ENCODE results near the gene HS6ST3. TPM values are rescaled to one million over a fixed set of nuclear protein-coding genes. Genes with fewer than 3 reads are reported as not detected.

HS6ST3 gene
- total RNA-seq, 1 experiment from 2014 or later = 1.2 TPM

DNA sequence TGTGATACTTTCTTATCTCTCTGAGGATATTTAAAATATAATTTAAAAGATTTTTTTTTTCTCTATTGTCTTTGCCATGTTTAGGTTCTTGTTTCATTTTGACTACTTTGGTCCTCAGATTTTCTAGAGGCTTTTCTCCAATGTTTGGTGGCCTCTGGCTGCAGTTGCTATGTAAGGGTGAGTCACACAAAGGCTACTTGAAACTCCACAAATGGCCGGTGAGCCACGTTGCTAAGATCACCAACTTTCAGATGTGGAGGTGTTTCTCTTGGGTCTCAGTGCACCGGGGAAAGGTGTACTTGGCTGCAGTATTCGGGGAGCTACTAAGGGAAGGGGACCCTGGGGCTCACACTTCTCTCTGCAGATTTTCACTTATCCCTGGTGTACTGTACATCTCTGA, 248.1 kb downstream of the HS6ST3 start (continued):
- TF ChIP-seq CREM (CRISPR knock-in tag; IDR thresholded peaks at IDR 0.05) = no peak
- TF ChIP-seq, protein P1, sequence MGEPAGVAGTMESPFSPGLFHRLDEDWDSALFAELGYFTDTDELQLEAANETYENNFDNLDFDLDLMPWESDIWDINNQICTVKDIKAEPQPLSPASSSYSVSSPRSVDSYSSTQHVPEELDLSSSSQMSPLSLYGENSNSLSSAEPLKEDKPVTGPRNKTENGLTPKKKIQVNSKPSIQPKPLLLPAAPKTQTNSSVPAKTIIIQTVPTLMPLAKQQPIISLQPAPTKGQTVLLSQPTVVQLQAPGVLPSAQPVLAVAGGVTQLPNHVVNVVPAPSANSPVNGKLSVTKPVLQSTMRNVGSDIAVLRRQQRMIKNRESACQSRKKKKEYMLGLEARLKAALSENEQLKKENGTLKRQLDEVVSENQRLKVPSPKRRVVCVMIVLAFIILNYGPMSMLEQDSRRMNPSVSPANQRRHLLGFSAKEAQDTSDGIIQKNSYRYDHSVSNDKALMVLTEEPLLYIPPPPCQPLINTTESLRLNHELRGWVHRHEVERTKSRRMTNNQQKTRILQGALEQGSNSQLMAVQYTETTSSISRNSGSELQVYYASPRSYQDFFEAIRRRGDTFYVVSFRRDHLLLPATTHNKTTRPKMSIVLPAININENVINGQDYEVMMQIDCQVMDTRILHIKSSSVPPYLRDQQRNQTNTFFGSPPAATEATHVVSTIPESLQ (CRISPR knock-in tag; IDR thresholded peaks at IDR 0.05) = no peak

DNA sequence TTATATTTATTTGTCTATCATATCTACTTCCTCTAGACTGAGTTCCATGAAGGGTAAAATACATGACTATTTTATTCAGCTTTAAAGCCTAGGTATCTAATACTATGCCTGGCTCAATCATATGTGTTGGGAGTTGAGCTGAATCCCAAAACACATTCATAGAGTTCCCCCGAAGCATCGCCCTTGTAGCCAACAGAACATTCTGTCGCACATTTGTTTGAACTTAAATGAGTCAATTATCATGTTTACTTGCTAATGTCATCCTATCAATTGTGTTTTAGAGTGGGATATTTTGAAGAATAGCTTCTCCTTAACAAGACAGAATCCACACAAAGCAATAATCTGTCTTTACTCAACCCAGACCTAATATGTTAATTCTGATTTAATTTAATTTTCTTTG, 252.4 kb downstream of the HS6ST3 start:
- Mint-ChIP-seq H3K27ac (no peak overlapping the region), H3K9me3 (no peaks in the 10 kb centered on the region), H3K27me3 (ENCODE audit: low read depth) (no peaks in the 10 kb centered on the region), H3K4me1 (peaks cover 7% of the 10 kb centered on the region), H3K4me3 (no peak overlapping the region), H3K36me3 (no peaks in the 10 kb centered on the region)
- TF ChIP-seq, protein P2, sequence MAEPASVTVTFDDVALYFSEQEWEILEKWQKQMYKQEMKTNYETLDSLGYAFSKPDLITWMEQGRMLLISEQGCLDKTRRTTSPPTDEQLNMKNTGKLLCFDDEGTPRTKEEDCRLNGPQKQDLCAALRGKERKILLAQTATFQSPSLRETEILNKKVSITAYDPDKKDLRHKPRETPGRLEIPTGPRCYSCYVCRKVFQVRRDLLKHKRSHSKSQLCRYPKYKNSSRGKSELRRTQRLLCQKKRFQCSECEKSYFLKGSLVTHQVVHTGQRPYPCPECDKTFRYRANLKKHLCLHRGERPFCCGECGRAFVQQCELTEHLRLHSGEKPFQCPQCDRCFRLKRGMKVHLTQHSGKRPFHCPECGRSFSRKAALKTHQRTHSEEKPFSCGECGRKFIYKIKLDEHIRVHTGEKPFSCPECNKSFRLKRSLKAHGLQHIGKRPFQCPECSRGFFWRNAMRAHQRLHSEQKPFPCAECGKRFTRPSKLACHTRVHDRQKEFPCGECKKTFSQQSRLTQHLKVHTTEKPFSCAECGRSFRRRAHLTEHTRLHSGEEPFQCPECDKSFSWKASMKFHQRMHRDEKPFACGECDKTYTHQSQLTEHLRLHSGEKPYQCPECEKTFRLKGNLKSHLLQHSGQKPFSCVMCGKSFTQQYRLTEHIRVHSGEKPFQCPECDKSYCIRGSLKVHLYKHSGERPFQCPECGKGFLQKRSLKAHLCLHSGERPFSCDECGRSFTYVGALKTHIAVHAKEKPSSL (CRISPR knock-in tag; conservative IDR thresholded peaks at IDR 0.05) = no peak
- TF ChIP-seq ZNF671 (CRISPR knock-in tag; IDR thresholded peaks at IDR 0.05) (no peak), TEAD4 (CRISPR knock-in tag; IDR thresholded peaks at IDR 0.05) (no peak)
- ATAC-seq (no peak), DNase-seq (ENCODE audit: low spot score) (no peak)
- ChIA-PET POLR2A (no interaction called here), CTCF (no interaction called here)

DNA sequence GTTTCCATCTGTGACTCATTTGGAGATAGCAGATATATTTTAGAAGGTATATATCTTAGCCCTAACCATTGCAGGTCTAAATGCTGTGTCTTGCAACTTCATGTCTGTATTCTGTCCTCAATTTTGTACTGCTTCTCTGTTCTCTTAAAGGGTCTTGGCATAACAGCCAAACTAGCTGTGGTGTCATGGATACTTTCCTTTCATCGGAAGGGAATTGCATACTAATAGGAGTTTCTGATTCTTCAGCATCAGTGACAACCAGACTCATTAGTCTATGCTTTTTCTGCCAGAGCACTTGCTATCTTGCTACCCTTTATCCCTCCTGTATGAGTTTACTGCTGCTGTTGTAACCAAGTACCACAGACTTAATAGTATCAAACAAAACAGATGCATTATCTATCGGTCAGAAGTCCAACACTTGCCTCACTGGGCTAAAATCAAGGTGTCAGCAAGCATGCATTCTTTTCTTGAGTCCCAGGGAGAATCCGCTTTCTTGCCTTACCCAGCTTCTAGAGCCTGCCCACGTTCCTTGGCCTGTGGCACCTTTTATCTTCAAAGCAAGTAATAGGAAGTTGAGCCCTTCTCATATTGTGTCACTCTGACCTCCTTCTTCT, 253.1 kb downstream of the HS6ST3 start:
- no peak for TF ChIP-seq NR3C1 (CRISPR knock-in tag; conservative IDR thresholded peaks at IDR 0.05; ENCODE audit: low read depth)
- TF ChIP-seq, protein P3, sequence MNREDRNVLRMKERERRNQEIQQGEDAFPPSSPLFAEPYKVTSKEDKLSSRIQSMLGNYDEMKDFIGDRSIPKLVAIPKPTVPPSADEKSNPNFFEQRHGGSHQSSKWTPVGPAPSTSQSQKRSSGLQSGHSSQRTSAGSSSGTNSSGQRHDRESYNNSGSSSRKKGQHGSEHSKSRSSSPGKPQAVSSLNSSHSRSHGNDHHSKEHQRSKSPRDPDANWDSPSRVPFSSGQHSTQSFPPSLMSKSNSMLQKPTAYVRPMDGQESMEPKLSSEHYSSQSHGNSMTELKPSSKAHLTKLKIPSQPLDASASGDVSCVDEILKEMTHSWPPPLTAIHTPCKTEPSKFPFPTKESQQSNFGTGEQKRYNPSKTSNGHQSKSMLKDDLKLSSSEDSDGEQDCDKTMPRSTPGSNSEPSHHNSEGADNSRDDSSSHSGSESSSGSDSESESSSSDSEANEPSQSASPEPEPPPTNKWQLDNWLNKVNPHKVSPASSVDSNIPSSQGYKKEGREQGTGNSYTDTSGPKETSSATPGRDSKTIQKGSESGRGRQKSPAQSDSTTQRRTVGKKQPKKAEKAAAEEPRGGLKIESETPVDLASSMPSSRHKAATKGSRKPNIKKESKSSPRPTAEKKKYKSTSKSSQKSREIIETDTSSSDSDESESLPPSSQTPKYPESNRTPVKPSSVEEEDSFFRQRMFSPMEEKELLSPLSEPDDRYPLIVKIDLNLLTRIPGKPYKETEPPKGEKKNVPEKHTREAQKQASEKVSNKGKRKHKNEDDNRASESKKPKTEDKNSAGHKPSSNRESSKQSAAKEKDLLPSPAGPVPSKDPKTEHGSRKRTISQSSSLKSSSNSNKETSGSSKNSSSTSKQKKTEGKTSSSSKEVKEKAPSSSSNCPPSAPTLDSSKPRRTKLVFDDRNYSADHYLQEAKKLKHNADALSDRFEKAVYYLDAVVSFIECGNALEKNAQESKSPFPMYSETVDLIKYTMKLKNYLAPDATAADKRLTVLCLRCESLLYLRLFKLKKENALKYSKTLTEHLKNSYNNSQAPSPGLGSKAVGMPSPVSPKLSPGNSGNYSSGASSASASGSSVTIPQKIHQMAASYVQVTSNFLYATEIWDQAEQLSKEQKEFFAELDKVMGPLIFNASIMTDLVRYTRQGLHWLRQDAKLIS (CRISPR knock-in tag; IDR thresholded peaks at IDR 0.05; ENCODE audit: borderline replicate concordance) = no peak
- Mint-ChIP-seq H3K36me3 (no peaks in the 10 kb centered on the region), H3K4me3 (no peak overlapping the region), H3K4me1 (peaks cover 7% of the 10 kb centered on the region), H3K27ac (no peak overlapping the region), H3K27me3 (ENCODE audit: low read depth) (no peaks in the 10 kb centered on the region), H3K9me3 (no peaks in the 10 kb centered on the region)
- ChIA-PET POLR2A (no interaction called here), CTCF (no interaction called here)
- no peak for DNase-seq (ENCODE audit: low spot score)
- no peak for ATAC-seq

DNA sequence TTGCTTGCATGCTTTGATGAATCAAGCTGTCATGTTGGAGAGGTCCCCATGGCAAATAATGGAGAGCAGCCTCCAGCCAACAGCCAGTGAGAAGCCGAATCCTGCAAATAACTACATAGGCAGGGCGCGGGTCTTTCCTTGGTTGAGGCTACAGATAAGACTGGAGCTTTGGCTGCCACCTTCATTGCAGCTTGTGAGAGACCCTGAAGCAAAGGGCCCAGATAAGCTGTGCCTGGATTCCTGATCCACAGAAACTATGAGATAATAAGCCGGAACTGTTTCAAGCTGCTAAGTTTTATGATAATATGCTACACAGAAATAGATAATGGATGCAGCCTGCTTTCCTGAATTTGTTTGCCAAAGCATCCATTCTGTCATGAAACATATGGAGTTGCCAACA, 257.0 kb downstream of the HS6ST3 start:
- Mint-ChIP-seq H3K4me1 (0 out of 2 replicates have a peak, but pooled peaks cover 3% of the 10 kb centered on the region), H3K9me3 (no peaks in the 10 kb centered on the region), H3K27me3 (ENCODE audit: low read depth) (no peaks in the 10 kb centered on the region), H3K4me3 (no peak overlapping the region), H3K27ac (no peak overlapping the region), H3K36me3 (no peaks in the 10 kb centered on the region)
- DNase-seq (ENCODE audit: low spot score) = no peak
- ATAC-seq = no peak
- POLR2A ChIA-PET = no interaction called here
- CTCF ChIA-PET = no interaction called here
- TF ChIP-seq, protein P4, sequence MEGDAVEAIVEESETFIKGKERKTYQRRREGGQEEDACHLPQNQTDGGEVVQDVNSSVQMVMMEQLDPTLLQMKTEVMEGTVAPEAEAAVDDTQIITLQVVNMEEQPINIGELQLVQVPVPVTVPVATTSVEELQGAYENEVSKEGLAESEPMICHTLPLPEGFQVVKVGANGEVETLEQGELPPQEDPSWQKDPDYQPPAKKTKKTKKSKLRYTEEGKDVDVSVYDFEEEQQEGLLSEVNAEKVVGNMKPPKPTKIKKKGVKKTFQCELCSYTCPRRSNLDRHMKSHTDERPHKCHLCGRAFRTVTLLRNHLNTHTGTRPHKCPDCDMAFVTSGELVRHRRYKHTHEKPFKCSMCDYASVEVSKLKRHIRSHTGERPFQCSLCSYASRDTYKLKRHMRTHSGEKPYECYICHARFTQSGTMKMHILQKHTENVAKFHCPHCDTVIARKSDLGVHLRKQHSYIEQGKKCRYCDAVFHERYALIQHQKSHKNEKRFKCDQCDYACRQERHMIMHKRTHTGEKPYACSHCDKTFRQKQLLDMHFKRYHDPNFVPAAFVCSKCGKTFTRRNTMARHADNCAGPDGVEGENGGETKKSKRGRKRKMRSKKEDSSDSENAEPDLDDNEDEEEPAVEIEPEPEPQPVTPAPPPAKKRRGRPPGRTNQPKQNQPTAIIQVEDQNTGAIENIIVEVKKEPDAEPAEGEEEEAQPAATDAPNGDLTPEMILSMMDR (IDR thresholded peaks at IDR 0.05) = no peak
- TF ChIP-seq GABPB1 (CRISPR knock-in tag; IDR thresholded peaks at IDR 0.05) (no peak), NFYB (CRISPR knock-in tag; conservative IDR thresholded peaks at IDR 0.05; ENCODE audit: low read depth) (no peak), NR3C1 (CRISPR knock-in tag; conservative IDR thresholded peaks at IDR 0.05; ENCODE audit: low read depth) (no peak), OVOL2 (CRISPR knock-in tag; IDR thresholded peaks at IDR 0.05; ENCODE audit: borderline replicate concordance) (no peak), GRHL2 (CRISPR knock-in tag; IDR thresholded peaks at IDR 0.05; ENCODE audit: insufficient replicate concordance, severe bottlenecking) (no peak), TP53 (CRISPR knock-in tag; IDR thresholded peaks at IDR 0.05) (no peak)
- TF ChIP-seq, protein P5, sequence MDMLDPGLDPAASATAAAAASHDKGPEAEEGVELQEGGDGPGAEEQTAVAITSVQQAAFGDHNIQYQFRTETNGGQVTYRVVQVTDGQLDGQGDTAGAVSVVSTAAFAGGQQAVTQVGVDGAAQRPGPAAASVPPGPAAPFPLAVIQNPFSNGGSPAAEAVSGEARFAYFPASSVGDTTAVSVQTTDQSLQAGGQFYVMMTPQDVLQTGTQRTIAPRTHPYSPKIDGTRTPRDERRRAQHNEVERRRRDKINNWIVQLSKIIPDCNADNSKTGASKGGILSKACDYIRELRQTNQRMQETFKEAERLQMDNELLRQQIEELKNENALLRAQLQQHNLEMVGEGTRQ (CRISPR knock-in tag; IDR thresholded peaks at IDR 0.05) = no peak
- TF ChIP-seq, protein P6, sequence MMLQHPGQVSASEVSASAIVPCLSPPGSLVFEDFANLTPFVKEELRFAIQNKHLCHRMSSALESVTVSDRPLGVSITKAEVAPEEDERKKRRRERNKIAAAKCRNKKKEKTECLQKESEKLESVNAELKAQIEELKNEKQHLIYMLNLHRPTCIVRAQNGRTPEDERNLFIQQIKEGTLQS (CRISPR knock-in tag; conservative IDR thresholded peaks at IDR 0.05) = no peak
- TF ChIP-seq, protein P7, sequence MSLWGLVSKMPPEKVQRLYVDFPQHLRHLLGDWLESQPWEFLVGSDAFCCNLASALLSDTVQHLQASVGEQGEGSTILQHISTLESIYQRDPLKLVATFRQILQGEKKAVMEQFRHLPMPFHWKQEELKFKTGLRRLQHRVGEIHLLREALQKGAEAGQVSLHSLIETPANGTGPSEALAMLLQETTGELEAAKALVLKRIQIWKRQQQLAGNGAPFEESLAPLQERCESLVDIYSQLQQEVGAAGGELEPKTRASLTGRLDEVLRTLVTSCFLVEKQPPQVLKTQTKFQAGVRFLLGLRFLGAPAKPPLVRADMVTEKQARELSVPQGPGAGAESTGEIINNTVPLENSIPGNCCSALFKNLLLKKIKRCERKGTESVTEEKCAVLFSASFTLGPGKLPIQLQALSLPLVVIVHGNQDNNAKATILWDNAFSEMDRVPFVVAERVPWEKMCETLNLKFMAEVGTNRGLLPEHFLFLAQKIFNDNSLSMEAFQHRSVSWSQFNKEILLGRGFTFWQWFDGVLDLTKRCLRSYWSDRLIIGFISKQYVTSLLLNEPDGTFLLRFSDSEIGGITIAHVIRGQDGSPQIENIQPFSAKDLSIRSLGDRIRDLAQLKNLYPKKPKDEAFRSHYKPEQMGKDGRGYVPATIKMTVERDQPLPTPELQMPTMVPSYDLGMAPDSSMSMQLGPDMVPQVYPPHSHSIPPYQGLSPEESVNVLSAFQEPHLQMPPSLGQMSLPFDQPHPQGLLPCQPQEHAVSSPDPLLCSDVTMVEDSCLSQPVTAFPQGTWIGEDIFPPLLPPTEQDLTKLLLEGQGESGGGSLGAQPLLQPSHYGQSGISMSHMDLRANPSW (CRISPR knock-in tag; conservative IDR thresholded peaks at IDR 0.05; ENCODE audit: low read depth) = no peak

All from WTC11 (cell line).